Lower lobe of right lung (tissue), 2 donors: ENCODE results near the gene FHAD1. TPM values are rescaled to one million over a fixed set of nuclear protein-coding genes. Genes with fewer than 3 reads are reported as not detected.
"Not testable (repeated sequence)": the region's sequence is repeated elsewhere in the genome, so short reads cannot be mapped to it uniquely, and the experiment has no call there.

Experiments used
- ATAC-seq, 2 donors: fragments of 200-7000 bp; cut with Tn5 transposase; one replicate each; pipeline ENCODE4 v1.9.1; 2020 to 2022; ENCODE audit warnings: mild to moderate bottlenecking in 2 of 2, moderate library complexity in 2 of 2
- DNase-seq: peaks from one replicate; pipeline ENCODE4 v3.0.0-alpha.2; 2020
- H3K27ac ChIP-seq: fragments of 200-600 bp; one replicate; pipeline ENCODE4 v1.8.0; 2022
- H3K27me3 ChIP-seq: fragments of 200-600 bp; one replicate; pipeline ENCODE4 v1.8.0; 2022; ENCODE audit warnings: low read depth
- H3K36me3 ChIP-seq: fragments of 200-600 bp; one replicate; pipeline ENCODE4 v1.8.0; 2022; ENCODE audit warnings: mild to moderate bottlenecking
- H3K4me1 ChIP-seq: fragments of 200-600 bp; one replicate; pipeline ENCODE4 v1.8.0; 2022
- H3K4me3 ChIP-seq: fragments of 200-600 bp; one replicate; pipeline ENCODE4 v1.8.0; 2022; ENCODE audit warnings: mild to moderate bottlenecking
- H3K9me3 ChIP-seq: fragments of 200-600 bp; one replicate; pipeline ENCODE4 v1.8.0; 2022
- intact Hi-C: fragments of 100-400 bp; cut with DNase I; formaldehyde crosslinking; loops from one replicate; pipeline ENCODE4 v1.11.0; 2022
- total RNA-seq: library from RNA; stranded (reverse); fragmentation: NEBNext Ultra II Directional; extraction: Animal tissue kit (Norgen Biotek cat#: 25700); gene quantifications from one replicate; pipeline ENCODE4 v1.2.1, GENCODE V29; 2021
- TF ChIP-seq, protein P1 (sequence below): fragments of 200-600 bp; IDR thresholded peaks from one replicate; pipeline ENCODE4 v1.8.0; 2022; ENCODE audit warnings: antibody characterized with exemption, mild to moderate bottlenecking
- donor health status: DM: no; HTN: yes; CAD: no; lungs with severe emphysema.

FHAD1 gene
- total RNA-seq, 1 donor from 2014 or later, result 14.3 TPM

DNA sequence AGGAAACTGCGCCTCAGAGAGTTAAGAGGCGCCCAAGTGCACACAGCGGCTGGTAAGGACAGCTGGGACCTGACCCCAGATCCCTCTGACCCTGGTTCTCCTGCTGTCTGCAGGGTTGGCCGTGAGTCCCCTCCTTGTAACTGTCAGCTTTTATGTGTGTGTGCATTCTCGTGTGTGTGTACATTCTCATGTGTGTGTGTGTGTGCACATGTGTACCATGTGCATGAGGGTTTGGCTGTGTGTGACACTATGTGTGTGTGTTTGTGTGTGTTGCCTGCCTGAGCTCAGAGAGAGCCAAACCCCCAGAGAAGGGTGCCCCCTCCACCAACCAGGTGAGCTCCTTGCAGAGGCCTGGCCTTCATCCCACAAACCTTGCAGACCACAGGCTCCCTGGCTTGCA is 136.8 kb downstream of the FHAD1 start:
- intact Hi-C loops, result no loop called here
- DNase-seq, result no peak

GRCh38 chr1:15384301-15384901 is 137.4 kb downstream of the FHAD1 start:
- TF ChIP-seq, protein P1, sequence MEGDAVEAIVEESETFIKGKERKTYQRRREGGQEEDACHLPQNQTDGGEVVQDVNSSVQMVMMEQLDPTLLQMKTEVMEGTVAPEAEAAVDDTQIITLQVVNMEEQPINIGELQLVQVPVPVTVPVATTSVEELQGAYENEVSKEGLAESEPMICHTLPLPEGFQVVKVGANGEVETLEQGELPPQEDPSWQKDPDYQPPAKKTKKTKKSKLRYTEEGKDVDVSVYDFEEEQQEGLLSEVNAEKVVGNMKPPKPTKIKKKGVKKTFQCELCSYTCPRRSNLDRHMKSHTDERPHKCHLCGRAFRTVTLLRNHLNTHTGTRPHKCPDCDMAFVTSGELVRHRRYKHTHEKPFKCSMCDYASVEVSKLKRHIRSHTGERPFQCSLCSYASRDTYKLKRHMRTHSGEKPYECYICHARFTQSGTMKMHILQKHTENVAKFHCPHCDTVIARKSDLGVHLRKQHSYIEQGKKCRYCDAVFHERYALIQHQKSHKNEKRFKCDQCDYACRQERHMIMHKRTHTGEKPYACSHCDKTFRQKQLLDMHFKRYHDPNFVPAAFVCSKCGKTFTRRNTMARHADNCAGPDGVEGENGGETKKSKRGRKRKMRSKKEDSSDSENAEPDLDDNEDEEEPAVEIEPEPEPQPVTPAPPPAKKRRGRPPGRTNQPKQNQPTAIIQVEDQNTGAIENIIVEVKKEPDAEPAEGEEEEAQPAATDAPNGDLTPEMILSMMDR, result no peak
- Histone ChIP-seq H3K4me3 (no peak overlapping the region), H3K27me3 (no peaks in the 10 kb centered on the region), H3K9me3 (no peaks in the 10 kb centered on the region), H3K27ac (no peak overlapping the region), H3K36me3 (no peaks in the 10 kb centered on the region), H3K4me1 (peaks cover 5% of the 10 kb centered on the region)
- DNase-seq (no peak), ATAC-seq (no peak)
- intact Hi-C loops, result no loop called here

More for the DNA sequence above, 136.8 kb downstream of the FHAD1 start:
- peaks cover 5% of the 10 kb centered on the region for H3K4me1 ChIP-seq
- H3K27me3 ChIP-seq, result no peaks in the 10 kb centered on the region
- H3K36me3 ChIP-seq, result no peaks in the 10 kb centered on the region
- no peak overlapping the region for H3K4me3 ChIP-seq
- TF ChIP-seq, protein P1, result no peak
- H3K9me3 ChIP-seq, result no peaks in the 10 kb centered on the region
- ATAC-seq, result no peak
- no peak overlapping the region for H3K27ac ChIP-seq

- ATAC-seq (no peak), DNase-seq (no peak)
- intact Hi-C loops, result no loop called here
- H3K9me3 ChIP-seq, result no peaks in the 10 kb centered on the region
- H3K27ac ChIP-seq, result no peak overlapping the region
- H3K36me3 ChIP-seq, result no peaks in the 10 kb centered on the region
- TF ChIP-seq, protein P1, result no peak
- no peak overlapping the region for H3K4me3 ChIP-seq
- H3K27me3 ChIP-seq, result no peaks in the 10 kb centered on the region
- H3K4me1 ChIP-seq, result peaks cover 5% of the 10 kb centered on the region
Observed at GRCh38 chr1:15385420-15385819, 138.4 kb downstream of the FHAD1 start.

- ATAC-seq (peak in 1 of 2 donors; percentile 26), DNase-seq (no peak)
- intact Hi-C loops, result no loop called here
- H3K27me3 ChIP-seq, result no peaks in the 10 kb centered on the region
- no peaks in the 10 kb centered on the region for H3K36me3 ChIP-seq
- H3K27ac ChIP-seq, result no peak overlapping the region
- H3K4me3 ChIP-seq, result peak overlapping the region; percentile 26
- H3K9me3 ChIP-seq, result no peaks in the 10 kb centered on the region
- TF ChIP-seq, protein P1, result no peak
- H3K4me1 ChIP-seq, result peaks cover 5% of the 10 kb centered on the region
Observed at GRCh38 chr1:15386164-15386749, 139.2 kb downstream of the FHAD1 start.

DNA sequence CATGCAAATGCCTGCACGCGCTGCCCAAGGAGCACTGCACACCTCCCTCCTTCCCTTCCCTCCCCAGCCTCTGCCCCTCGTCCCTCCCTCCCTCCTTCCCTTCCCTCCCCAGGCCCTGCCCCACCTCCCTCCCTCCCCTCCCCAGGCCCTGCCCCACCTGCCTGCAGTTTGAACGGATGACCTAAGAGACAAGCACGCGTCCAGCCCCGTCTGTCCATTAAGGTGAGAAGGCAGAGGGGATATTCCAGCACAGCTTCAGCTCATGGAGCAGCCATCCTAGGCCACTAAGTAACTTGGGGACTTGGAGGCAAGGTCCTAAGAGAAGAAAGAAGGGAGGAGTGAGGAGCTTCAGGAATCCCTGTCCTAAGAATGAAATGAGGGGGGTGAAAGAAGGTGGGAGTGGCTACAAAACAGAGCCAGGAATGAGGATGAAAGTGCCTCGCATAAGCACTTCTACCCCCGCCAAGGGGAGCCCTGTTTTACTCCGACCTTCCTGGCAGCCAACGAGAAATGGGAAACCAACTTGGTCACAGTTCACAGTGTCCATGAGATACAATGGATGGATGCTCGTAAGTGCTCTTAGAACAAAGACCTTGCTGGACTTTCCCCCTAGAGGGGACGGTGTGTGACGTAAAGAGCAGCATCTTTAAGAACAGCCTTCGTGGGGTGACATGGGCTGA is 141.3 kb downstream of the FHAD1 start:
- TF ChIP-seq, protein P1, result no peak
- no peak overlapping the region for H3K27ac ChIP-seq
- no peak for ATAC-seq

DNA sequence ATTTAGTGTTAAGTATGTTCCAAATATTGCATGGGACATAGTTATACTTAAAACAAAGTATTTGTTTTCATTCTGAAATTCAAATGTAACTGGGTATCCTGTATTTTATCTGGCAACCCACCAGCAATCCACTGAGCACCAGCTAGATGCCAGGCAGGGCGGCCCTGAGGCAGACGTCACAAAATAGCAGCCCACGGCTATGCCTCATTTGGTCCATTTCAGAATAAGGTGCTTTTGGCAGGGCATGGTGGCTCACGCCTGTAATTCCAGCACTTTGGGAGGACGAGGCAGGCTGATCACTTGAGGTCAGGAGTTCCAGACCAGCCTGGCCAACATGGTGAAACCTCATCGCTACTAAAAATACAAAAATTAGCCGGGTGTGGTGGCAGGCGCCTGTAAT is 142.8 kb downstream of the FHAD1 start:
- H3K4me1 ChIP-seq, H3K36me3 ChIP-seq, DNase-seq, H3K27ac ChIP-seq, H3K9me3 ChIP-seq, H3K4me3 ChIP-seq, ATAC-seq, H3K27me3 ChIP-seq, intact Hi-C loops: not testable (repeated sequence)

More for the DNA sequence above, 141.3 kb downstream of the FHAD1 start:
- no peaks in the 10 kb centered on the region for H3K27me3 ChIP-seq
- peaks cover 5% of the 10 kb centered on the region for H3K4me1 ChIP-seq
- intact Hi-C loops, result no loop called here
- no peak overlapping the region for H3K4me3 ChIP-seq
- no peak for DNase-seq
- no peaks in the 10 kb centered on the region for H3K9me3 ChIP-seq
- no peaks in the 10 kb centered on the region for H3K36me3 ChIP-seq
